AG09309 (cell line): Measurements from ENCODE around the gene ACTRT2.

Experiments
- DNase-seq: peaks from one replicate; pipeline ENCODE4 v3.0.0-alpha.2; 2010; ENCODE audit warnings: low read depth
- H3K4me3 ChIP-seq: 2 replicates; pipeline ENCODE4 v1.5.1; 2011; ENCODE audit warnings: mild to moderate bottlenecking, low read depth, low read length, moderate library complexity; ENCODE audit not compliant: control insufficient read depth
- CTCF ChIP-seq: IDR thresholded peaks from 2 replicates; pipeline ENCODE4 v1.5.1; 2011; ENCODE audit warnings: mild to moderate bottlenecking, low read depth, low read length, inconsistent platforms; ENCODE audit not compliant: insufficient read depth, control insufficient read depth; ENCODE audit errors: missing control alignments

Gene ACTRT2

GRCh38 chr1:3032371-3033039 is 11.2 kb downstream of the ACTRT2 start:
- no peak for TF ChIP-seq CTCF
- DNase-seq = no peak

GRCh38 chr1:3033040-3033789 is 11.9 kb downstream of the ACTRT2 start:
- no peak overlapping the region for H3K4me3 ChIP-seq
- DNase-seq = no peak
- no peak for TF ChIP-seq CTCF

More at GRCh38 chr1:3032371-3033039, 11.2 kb downstream of the ACTRT2 start:
- H3K4me3 ChIP-seq = no peak overlapping the region

- no peak for TF ChIP-seq CTCF
- H3K4me3 ChIP-seq = no peak overlapping the region
- no peak for DNase-seq
Measured at GRCh38 chr1:3033790-3034090, 12.5 kb downstream of the ACTRT2 start.

- no peak for TF ChIP-seq CTCF
- H3K4me3 ChIP-seq = no peak overlapping the region
- DNase-seq = no peak
Measured at GRCh38 chr1:3034162-3034561, 12.9 kb downstream of the ACTRT2 start.

GRCh38 chr1:3034728-3035562 is 13.7 kb downstream of the ACTRT2 start:
- no peak for TF ChIP-seq CTCF
- H3K4me3 ChIP-seq = no peak overlapping the region
- no peak for DNase-seq

GRCh38 chr1:3035563-3036446 is 14.5 kb downstream of the ACTRT2 start:
- TF ChIP-seq CTCF = no peak
- no peak overlapping the region for H3K4me3 ChIP-seq
- no peak for DNase-seq
